ENCODE data around the gene HOXA11.

HOXA11 gene

GRCh38 chr7:27159266-27160144, 25.5 kb downstream of the HOXA11 start:
- FAIRE-seq (no peak), DNase-seq (ENCODE audit: low spot score) (no peak)

- DNase-seq (ENCODE audit: low spot score) (no peak), FAIRE-seq (no peak)
These were observed 26.4 kb downstream of the HOXA11 start for GRCh38 chr7:27158436-27159265.

GRCh38 chr7:27157702-27158431, 27.2 kb downstream of the HOXA11 start:
- FAIRE-seq (no peak), DNase-seq (ENCODE audit: low spot score) (no peak)

- DNase-seq (ENCODE audit: low spot score) = no peak
- FAIRE-seq = no peak
These were observed 27.9 kb downstream of the HOXA11 start for GRCh38 chr7:27156916-27157701.

GRCh38 chr7:27156508-27156898, 28.5 kb downstream of the HOXA11 start, which contains the start of gene HOXA7:
HOXA7 (minus strand) TSS chr7:27156675; CDS start chr7:27156545, 130 bp downstream.
- no peak for FAIRE-seq
- peak; percentile 3 for DNase-seq (ENCODE audit: low spot score)

- DNase-seq (ENCODE audit: low spot score) (no peak), FAIRE-seq (no peak)
These were observed 29.1 kb downstream of the HOXA11 start for GRCh38 chr7:27155816-27156507.

- FAIRE-seq = no peak
- DNase-seq (ENCODE audit: low spot score) = peak; percentile 34
These were observed 29.9 kb downstream of the HOXA11 start for GRCh38 chr7:27154901-27155815.

- FAIRE-seq = no peak
- DNase-seq (ENCODE audit: low spot score) = no peak
These were observed 30.7 kb downstream of the HOXA11 start for GRCh38 chr7:27154369-27154768.

GRCh38 chr7:27153526-27153925, 31.5 kb downstream of the HOXA11 start:
- no peak for FAIRE-seq
- DNase-seq (ENCODE audit: low spot score) = no peak

- FAIRE-seq (no peak), DNase-seq (ENCODE audit: low spot score) (no peak)
These were observed 32.1 kb downstream of the HOXA11 start for GRCh38 chr7:27152816-27153442.

GRCh38 chr7:27151931-27152815, 32.9 kb downstream of the HOXA11 start, which contains the start of gene HOXA3:
HOXA3 (minus strand) TSS chr7:27152583; CDS start chr7:27110640, 41,943 bp downstream.
- DNase-seq (ENCODE audit: low spot score) = no peak
- no peak for FAIRE-seq

- FAIRE-seq (no peak), DNase-seq (ENCODE audit: low spot score) (no peak)
These were observed 33.6 kb downstream of the HOXA11 start for GRCh38 chr7:27151341-27151930.

- no peak for FAIRE-seq
- peak; percentile 62 for DNase-seq (ENCODE audit: low spot score)
These were observed 34.3 kb downstream of the HOXA11 start for GRCh38 chr7:27150568-27151340.

GRCh38 chr7:27149842-27150567, 35.0 kb downstream of the HOXA11 start:
- DNase-seq (ENCODE audit: low spot score) = no peak
- peak; percentile 50 for FAIRE-seq

- peak; percentile 42 for FAIRE-seq
- peak; percentile 34 for DNase-seq (ENCODE audit: low spot score)
These were observed 36.0 kb downstream of the HOXA11 start for GRCh38 chr7:27148756-27149641.

All from RCC 7860 (cell line).